Activated CD8-positive, alpha-beta memory T cell treated with anti-CD3 and anti-CD28 coated beads for 24 hours (primary cell): ENCODE data around the gene S100A13.
A peak's percentile ranks its signal among the peaks of the same experiment; 100 is the strongest.
"Not testable (repeated sequence)": the region's sequence is repeated elsewhere in the genome, so short reads cannot be mapped to it uniquely, and the experiment has no call there.

Experiments used
- DNase-seq: peaks from one replicate; pipeline ENCODE4 v3.0.0-alpha.2; 2020

Gene S100A13

DNA sequence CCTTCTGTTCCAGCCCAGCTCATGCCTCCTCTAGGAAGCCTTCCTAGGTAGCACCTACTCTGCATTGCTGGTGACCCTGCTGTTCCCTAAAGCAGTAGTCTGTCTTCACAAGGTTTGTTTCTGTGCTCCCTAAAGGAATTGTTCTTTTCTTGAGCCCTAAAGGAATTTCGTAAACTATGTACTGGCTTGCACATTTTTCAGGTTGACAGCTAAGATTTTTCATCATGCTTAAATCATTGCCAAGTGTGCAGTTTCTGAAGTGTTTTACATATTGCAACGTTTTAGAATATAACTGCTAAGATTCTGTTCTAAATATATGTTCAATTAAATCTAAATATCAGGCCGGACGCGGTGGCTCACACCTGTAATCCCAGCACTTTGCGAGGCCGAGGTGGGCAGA lies 27.5 kb downstream of the S100A13 start:
- no peak for DNase-seq

DNA sequence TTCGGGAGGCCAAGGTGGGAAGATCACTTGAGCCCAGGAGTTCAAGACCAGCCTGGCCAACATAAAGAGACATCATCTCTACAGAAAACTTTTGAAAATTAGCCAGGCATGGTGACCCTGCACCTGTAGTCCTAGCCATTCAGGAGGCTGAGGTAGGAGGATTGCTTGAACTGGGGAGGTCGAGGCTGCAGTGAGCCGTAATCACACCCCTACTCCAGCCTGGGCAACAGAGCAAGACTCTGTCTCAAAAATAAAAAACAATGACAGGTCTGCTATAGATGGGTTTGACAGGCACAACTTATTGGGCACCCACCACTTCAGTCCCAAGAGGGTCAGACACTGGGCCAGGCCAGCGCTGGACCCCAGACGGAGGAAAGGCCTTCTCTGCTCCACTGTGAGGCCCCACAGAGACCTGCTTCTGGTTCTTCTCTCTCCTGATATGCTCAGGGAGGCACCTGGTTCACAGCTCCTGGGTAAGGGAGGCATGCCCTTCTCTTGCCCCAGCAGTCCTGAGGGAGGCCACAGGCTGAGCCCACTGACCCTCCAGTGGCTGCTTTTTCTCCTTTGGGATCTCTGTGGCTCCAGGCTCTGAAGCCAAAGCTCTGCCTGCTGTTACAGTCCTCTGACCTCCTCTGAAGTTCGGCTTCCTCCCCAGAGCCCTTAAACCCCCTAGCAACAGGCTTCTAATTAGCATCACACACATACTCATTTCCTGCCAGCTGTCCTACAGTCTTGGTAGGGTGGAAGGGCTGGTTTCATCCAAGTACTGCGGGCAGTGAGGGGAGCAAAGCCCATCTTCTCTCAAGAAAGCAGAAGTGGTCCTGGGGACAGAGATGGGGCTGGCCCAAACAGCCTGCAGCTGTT lies 28.8 kb downstream of the S100A13 start:
- no peak for DNase-seq

DNA sequence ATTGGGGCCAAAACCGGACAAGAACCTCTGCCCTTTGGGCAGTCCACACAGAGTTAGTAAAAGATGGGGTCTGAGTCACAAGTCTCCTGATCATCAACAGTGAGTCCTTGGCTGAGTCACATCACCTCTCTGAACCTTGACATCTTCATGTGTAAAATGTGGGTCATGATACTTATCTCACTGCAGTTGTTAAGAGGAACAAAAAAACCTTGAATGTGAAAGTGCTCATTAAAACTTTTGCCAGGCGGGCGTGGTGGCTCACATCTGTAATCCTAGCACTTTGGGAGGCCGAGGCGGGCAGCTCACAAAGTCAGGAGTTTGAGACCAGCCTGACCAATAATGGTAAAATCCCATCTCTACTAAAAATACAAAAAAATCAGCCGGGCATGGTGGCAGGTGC lies 30.1 kb downstream of the S100A13 start:
- no peak for DNase-seq

DNA sequence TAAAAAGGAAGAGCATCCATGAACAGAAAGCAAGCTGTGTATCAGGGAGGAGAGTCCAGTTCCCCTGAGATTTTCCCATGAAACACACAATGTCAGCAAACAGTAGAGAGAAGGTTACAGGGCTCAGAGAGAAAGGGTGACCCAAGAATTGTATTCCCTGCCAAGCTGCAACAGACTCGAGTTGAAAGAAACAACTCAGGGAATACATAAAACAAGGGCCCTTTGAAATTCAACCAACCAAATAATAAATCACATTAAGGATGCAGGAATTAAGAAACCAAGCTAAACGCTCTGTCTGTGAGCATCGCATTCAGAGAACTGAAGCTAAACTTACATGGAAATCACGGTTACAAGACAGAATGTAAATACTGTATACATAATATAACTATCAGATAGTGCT lies 34.6 kb downstream of the S100A13 start:
- DNase-seq = no peak

DNA sequence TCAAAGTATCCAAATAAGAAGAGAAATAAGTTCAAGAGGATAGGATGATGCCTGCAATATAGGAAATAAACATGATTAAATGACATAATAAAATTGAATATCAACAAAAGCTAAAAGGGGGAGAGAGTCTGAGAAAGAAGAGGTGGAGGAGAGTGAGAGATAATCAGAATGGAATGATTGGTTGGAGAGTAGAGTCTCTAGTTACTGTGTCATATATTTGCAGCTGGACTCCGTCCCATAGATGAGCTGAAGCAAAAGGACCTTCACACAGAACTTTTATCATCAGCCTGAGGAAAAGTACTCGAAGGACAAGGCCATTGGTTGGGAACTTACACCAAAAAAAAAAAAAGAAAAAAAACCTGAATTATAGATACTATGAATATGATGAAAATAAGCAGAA lies 38.8 kb downstream of the S100A13 start:
- no peak for DNase-seq

GRCh38 chr1:153588033-153588432 lies 39.3 kb downstream of the S100A13 start:
- DNase-seq = not testable (repeated sequence)

GRCh38 chr1:153587314-153587713 lies 40.0 kb downstream of the S100A13 start:
- DNase-seq = no peak

DNA sequence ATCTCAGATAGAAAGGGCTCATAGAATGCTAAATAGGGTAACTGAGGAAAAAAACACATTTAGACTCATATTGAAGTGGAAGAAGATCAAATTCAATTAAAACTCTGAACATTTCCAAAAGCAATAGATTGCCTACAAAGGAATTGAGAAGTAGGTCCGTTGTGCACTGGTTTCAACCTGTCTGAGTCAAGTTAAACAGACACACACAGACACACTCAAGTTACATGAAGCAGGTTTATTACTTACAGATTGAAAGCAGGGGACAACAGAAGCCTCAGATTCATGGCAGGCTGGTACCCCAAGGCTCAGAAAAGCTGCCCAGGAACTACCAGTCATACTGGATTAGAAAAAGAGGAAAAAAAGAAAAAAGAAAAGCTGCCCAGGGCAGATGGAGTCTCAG lies 41.0 kb downstream of the S100A13 start:
- no peak for DNase-seq

GRCh38 chr1:153585006-153585405 lies 42.3 kb downstream of the S100A13 start:
- no peak for DNase-seq

- DNase-seq = no peak
These were observed 43.3 kb downstream of the S100A13 start for GRCh38 chr1:153583976-153584375.

DNA sequence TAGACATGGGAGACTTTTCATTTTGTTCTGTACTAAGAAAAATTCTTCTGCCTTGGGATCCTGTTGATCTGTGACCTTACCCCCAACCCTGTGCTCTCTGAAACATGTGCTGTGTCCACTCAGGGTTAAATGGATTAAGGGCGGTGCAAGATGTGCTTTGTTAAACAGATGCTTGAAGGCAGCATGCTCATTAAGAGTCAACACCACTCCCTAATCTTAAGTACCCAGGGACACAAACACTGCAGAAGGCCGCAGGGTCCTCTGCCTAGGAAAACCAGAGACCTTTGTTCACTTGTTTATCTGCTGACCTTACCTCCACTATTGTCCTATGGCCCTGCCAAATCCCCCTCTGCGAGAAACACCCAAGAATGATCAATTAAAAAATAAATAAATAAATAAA lies 43.8 kb downstream of the S100A13 start:
- not testable (repeated sequence) for DNase-seq

DNA sequence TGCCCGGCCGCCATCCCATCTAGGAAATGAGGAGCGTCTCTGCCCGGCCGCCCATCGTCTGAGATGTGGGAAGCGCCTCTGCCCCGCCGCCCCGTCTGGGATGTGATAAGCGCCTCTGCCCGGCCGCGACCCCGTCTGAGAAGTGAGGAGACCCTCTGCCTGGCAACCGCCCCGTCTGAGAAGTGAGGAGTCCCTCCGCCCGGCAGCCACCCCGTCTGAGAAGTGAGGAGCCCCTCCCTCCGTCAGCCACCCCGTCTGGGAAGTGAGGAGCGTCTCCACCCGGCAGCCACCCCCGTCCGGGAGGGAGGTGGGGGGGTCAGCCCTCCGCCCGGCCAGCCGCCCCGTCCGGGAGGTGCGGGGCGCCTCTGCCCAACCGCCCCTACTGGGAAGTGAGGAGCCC lies 44.5 kb downstream of the S100A13 start:
- DNase-seq = not testable (repeated sequence)

- no peak for DNase-seq
These were observed 48.4 kb downstream of the S100A13 start for GRCh38 chr1:153578936-153579335.

GRCh38 chr1:153578490-153578889 lies 48.8 kb downstream of the S100A13 start:
- DNase-seq = no peak

- DNase-seq = no peak
These were observed 49.7 kb downstream of the S100A13 start for GRCh38 chr1:153577624-153578051.

- DNase-seq = no peak
These were observed 50.2 kb downstream of the S100A13 start for GRCh38 chr1:153577138-153577537.

DNA sequence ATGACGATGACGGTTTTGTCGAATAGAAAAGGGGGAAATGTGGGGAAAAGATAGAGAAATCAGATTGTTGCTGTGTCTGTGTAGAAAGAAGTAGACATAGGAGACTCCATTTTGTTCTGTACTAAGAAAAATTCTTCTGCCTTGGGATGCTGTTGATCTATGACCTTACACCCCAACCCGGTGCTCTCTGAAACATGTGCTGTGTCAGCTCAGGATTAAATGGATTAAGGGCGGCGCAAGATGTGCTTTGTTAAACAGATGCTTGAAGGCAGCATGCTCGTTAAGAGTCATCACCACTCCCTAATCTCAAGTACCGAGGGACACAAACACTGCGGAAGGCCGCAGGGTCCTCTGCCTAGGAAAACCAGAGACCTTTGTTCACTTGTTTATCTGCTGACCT lies 51.8 kb downstream of the S100A13 start:
- not testable (repeated sequence) for DNase-seq

DNA sequence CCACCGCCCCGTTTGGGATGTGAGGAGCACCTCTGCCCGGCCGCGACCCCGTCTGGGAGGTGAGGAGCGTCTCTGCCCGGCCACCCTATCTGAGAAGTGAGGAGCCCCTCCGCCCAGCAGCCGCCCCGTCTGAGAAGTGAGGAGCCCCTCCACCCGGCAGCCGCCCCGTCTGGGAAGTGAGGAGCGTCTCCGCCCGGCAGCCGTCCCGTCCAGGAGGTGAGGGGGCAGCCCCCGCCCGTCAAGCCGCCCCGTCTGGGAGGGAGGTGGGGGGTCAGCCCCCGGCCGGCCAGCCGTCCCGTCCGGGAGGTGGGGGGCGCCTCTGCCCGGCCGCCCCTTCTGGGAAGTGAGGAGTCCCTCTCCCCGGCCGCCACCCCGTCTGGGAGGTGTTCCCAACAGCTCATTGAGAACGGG lies 52.2 kb downstream of the S100A13 start:
- not testable (repeated sequence) for DNase-seq

DNA sequence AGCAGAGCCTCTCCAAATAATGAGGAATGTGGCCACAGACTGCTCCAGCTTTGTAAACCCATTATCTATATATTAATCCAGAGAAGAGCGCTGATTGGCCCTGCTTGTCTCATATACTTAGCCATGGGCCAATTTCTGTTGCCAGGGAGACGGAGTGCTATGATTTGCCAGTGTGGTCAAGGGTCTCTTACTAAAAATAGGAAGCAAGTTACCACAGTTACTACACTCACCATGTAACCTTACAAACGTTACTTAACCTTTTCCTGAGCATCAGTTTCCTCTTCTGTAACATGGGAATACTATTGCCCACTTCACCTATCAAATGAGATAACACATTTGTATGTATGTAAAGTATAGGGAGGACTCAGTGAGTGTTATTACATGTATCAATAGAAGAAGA lies 54.0 kb downstream of the S100A13 start:
- DNase-seq = no peak

DNA sequence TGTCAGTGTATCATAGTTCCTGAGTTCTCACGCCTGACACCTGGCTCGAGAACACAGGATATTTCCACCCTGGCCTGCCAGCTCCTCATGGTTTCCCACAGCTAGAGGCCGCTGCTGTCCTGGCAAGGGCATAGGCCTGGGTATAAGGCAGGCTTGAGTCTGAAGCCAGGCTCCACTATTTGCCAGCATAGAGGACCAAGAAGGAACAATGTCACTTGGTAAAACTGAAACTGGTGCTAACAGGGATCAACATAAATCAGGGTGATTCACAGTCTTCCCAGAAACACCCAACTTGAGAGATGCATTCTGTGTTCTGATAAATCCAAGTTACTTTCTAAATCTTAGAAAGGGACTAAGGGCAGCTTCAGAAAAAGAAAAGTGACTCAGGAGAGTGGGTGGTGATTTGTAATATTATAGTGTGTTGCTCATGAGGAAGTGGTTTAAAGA lies 54.7 kb downstream of the S100A13 start:
- DNase-seq = peak; percentile 73

- DNase-seq = no peak
These were observed 55.6 kb downstream of the S100A13 start for GRCh38 chr1:153571706-153572105.

DNA sequence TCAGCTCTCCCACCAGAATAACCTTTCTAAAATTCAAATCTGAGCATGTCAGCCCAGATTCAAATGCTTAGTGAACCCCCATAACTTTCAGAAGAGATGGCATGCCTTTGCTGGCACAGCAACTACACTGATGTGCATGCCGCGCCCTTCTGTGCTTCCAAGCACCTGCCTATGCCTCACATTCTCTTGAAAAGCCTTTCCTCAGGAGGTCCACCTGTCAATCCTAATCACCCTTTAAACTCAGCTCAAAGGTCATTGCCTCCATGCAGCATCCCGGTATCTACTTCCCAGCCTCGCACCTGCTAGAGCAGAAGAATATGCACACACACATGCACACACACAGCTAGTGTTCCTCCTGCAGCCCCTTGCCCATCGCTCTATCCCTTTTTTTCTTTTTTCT lies 56.4 kb downstream of the S100A13 start:
- no peak for DNase-seq

DNA sequence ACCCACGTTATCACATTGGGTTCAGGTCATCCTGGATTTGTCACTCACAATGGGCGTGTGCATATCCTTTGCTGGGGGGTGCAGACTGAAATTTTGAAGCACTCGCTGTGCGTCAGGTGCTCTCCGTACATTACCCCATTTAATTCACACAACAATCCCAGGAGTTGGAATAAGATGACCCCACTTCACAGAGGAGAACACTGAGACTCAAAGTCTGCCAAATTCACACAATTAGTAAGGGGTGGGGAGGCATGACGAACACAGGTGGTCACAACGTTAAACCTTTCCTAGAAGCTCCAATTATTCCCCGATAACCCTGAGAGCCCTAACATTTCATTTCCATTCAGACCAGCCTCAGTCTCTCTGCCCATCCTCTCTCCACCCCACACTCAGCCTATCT lies 57.8 kb downstream of the S100A13 start:
- no peak for DNase-seq
